ENCODE measurements around the gene TNNT2. TPM values are rescaled to one million over a fixed set of nuclear protein-coding genes. Genes with fewer than 3 reads are reported as not detected.

TNNT2 gene
- total and polyA plus RNA-seq, 7 experiments from 2014 or later = not detected

DNA sequence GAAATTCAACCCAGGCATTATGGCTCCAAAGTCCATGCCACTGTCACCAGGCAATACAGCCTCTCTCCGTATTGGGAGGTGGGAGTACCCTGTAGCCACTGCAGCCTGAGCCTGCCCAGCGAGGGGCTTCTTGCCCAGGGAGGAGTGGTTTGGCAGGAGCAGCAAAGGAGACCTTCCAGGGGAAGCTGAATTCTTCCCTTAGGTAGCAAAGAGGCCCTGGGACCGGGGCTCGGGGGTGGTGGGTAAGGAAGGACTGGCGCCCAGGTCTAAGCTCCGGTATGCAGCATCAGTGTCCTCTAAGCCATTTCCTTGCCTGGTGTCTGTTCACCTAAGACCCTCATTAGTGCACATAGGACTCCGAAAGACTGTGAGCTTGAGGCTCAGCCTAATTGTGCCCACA lies 17.0 kb downstream of the TNNT2 start:
- ATAC-seq = no peak
- Mint-ChIP-seq H3K4me3 (no peak overlapping the region), H3K4me1 (no peaks in the 10 kb centered on the region), H3K36me3 (no peaks in the 10 kb centered on the region), H3K9me3 (no peaks in the 10 kb centered on the region), H3K27me3 (peaks cover 0 to 23% (median 10%) of the 10 kb centered on the region in 5 donors), H3K27ac (no peak overlapping the region)
- intact Hi-C loops (cut with micrococcal nuclease) = loop anchor here (2.0 to 5.0 kb wide), 2 partner anchors 106 to 273 kb away; no protein-coding TSS in a partner anchor
- Histone ChIP-seq H3K4me3 (ENCODE audit: low read length) (no peak overlapping the region), H3K27ac (ENCODE audit: low read depth, low read length) (no peak overlapping the region), H3K4me1 (ENCODE audit: control insufficient read depth in 2 of 2, insufficient read depth in 2 of 2, low read length in 2 of 2) (no peaks in the 10 kb centered on the region), H3K27me3 (ENCODE audit: control insufficient read depth in 2 of 2, insufficient read depth in 2 of 2, low read length in 2 of 2) (no peaks in the 10 kb centered on the region), H3K36me3 (ENCODE audit: control insufficient read depth in 2 of 3, insufficient read depth in 3 of 3, low read length in 3 of 3) (no peaks in the 10 kb centered on the region), H3K9me3 (ENCODE audit: control insufficient read depth in 2 of 3, low read length in 3 of 3) (no peaks in the 10 kb centered on the region)
- no peak for DNase-seq
- ChIA-PET POLR2A (no interaction called here), CTCF (interaction anchor here (1.0 kb wide), 1 partner anchor 106 kb away, joined by 3 read pairs; no protein-coding TSS in a partner anchor)

DNA sequence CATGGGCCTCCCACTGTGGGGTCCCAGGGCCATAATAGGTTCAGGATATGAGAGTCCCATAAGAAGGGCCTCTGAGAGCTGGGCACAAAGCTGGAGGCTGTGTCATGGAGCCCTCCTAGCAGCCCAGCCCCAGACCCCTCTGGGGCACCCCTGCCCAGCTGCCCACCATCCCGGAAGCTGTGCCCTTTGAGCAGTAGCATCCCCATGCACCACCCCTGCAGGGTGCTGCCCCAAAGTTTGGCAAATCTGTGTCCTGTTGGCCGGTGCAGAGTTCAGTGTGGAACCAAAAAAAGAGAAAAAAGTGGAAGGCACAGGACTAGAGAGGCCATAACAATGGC lies 17.6 kb downstream of the TNNT2 start:
- ChIA-PET CTCF (no interaction called here), POLR2A (no interaction called here)
- Histone ChIP-seq H3K4me3 (ENCODE audit: low read length) (no peak overlapping the region), H3K4me1 (ENCODE audit: control insufficient read depth in 2 of 2, insufficient read depth in 2 of 2, low read length in 2 of 2) (no peaks in the 10 kb centered on the region), H3K27me3 (ENCODE audit: control insufficient read depth in 2 of 2, insufficient read depth in 2 of 2, low read length in 2 of 2) (no peaks in the 10 kb centered on the region), H3K9me3 (ENCODE audit: control insufficient read depth in 2 of 3, low read length in 3 of 3) (no peaks in the 10 kb centered on the region), H3K27ac (ENCODE audit: low read depth, low read length) (no peak overlapping the region), H3K36me3 (ENCODE audit: control insufficient read depth in 2 of 3, insufficient read depth in 3 of 3, low read length in 3 of 3) (no peaks in the 10 kb centered on the region)
- no peaks in the 10 kb centered on the region for H3K9me3 Mint-ChIP-seq
- no peaks in the 10 kb centered on the region for H3K36me3 Mint-ChIP-seq
- H3K27ac Mint-ChIP-seq = no peak overlapping the region
- H3K4me3 Mint-ChIP-seq = no peak overlapping the region
- H3K4me1 Mint-ChIP-seq = no peaks in the 10 kb centered on the region
- ATAC-seq (no peak), DNase-seq (no peak)
- intact Hi-C loops (cut with micrococcal nuclease) = loop anchor here (2.0 to 5.0 kb wide), 2 partner anchors 105 to 273 kb away; no protein-coding TSS in a partner anchor
- peaks cover 0 to 23% (median 10%) of the 10 kb centered on the region in 5 donors for H3K27me3 Mint-ChIP-seq

DNA sequence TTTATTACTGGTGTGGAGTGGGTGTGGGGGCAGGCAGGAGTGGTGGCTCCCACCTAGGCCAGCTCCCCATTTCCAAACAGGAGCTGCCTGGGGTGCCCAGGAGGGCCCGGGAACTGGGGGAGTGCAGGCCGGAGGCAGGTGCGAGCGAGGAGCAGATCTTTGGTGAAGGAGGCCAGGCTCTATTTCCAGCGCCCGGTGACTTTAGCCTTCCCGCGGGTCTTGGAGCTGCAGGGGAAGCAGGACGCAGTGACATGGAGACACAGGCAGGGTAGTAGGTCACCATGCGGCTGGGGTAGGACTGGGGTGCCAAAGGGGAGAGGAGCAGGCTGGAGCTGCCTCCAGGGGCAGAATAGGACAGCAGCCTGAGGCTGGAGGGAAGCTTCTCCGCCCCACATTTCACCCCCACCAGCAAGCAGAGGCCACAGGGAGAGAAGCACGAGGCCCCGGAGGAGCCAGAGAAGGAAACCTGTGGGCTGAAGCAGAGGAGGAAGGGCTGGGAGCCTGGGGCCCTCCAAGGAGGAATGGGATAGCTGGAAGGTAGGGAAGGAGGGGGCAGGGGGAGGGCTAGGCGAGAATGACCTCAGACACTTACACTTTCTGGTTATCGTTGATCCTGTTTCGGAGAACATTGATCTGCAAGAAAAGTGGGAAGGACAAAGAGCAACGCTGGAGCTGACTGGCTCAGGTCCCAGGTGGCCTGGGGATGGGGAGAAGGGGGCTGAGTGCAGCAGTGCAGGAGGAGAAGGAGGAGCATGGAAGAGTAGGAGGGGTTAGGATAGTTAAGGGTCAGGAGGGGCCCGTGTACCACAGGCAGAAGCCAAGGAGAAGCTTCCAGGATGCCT lies 18.2 kb downstream of the TNNT2 start:
- no peak overlapping the region for H3K4me3 ChIP-seq (ENCODE audit: low read length)
- ChIA-PET POLR2A (no interaction called here), CTCF (no interaction called here)
- intact Hi-C loops (cut with micrococcal nuclease) = no loop called here
- H3K4me1 Mint-ChIP-seq = no peaks in the 10 kb centered on the region
- H3K27me3 ChIP-seq (ENCODE audit: control insufficient read depth in 2 of 2, insufficient read depth in 2 of 2, low read length in 2 of 2) = no peaks in the 10 kb centered on the region
- H3K9me3 Mint-ChIP-seq = no peaks in the 10 kb centered on the region
- no peak overlapping the region for H3K27ac Mint-ChIP-seq
- no peaks in the 10 kb centered on the region for H3K36me3 Mint-ChIP-seq
- no peaks in the 10 kb centered on the region for H3K36me3 ChIP-seq (ENCODE audit: control insufficient read depth in 2 of 3, insufficient read depth in 3 of 3, low read length in 3 of 3)
- H3K27ac ChIP-seq (ENCODE audit: low read depth, low read length) = no peak overlapping the region
- H3K27me3 Mint-ChIP-seq = peaks cover 0 to 28% (median 14%) of the 10 kb centered on the region in 5 donors
- H3K9me3 ChIP-seq (ENCODE audit: control insufficient read depth in 2 of 3, low read length in 3 of 3) = no peaks in the 10 kb centered on the region
- no peak overlapping the region for H3K4me3 Mint-ChIP-seq
- H3K4me1 ChIP-seq (ENCODE audit: control insufficient read depth in 2 of 2, insufficient read depth in 2 of 2, low read length in 2 of 2) = no peaks in the 10 kb centered on the region
- DNase-seq (no peak), ATAC-seq (no peak)

DNA sequence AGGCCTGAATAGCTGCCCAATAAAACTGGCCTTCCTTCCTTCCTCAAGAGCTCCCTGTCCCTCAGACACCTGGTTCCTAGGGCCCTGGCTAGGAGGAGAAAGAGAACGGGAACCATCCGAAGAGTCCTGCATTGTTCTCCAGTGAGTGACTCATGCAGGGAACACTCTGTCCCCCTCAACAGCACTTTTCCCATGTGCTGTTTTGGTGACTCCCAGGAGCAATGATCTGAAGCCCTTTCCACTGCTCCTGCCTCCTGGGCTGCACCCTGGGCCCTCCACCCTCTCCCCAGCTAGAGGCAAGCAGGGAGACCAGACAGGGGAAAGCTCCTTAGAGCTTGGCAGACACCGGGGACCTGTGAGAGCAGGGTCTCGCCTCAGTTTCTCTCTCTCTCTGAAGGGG lies 18.9 kb downstream of the TNNT2 start:
- Histone ChIP-seq H3K4me1 (ENCODE audit: control insufficient read depth in 2 of 2, insufficient read depth in 2 of 2, low read length in 2 of 2) (no peaks in the 10 kb centered on the region), H3K4me3 (ENCODE audit: low read length) (no peak overlapping the region), H3K36me3 (ENCODE audit: control insufficient read depth in 2 of 3, insufficient read depth in 3 of 3, low read length in 3 of 3) (no peaks in the 10 kb centered on the region), H3K9me3 (ENCODE audit: control insufficient read depth in 2 of 3, low read length in 3 of 3) (no peaks in the 10 kb centered on the region), H3K27me3 (ENCODE audit: control insufficient read depth in 2 of 2, insufficient read depth in 2 of 2, low read length in 2 of 2) (no peaks in the 10 kb centered on the region), H3K27ac (ENCODE audit: low read depth, low read length) (no peak overlapping the region)
- Mint-ChIP-seq H3K4me3 (no peak overlapping the region), H3K36me3 (no peaks in the 10 kb centered on the region), H3K4me1 (no peaks in the 10 kb centered on the region), H3K27ac (no peak overlapping the region), H3K27me3 (peaks cover 0 to 33% (median 14%) of the 10 kb centered on the region in 5 donors), H3K9me3 (no peaks in the 10 kb centered on the region)
- DNase-seq = no peak
- intact Hi-C loops (cut with micrococcal nuclease) = no loop called here
- ChIA-PET POLR2A (no interaction called here), CTCF (no interaction called here)
- no peak for ATAC-seq

DNA sequence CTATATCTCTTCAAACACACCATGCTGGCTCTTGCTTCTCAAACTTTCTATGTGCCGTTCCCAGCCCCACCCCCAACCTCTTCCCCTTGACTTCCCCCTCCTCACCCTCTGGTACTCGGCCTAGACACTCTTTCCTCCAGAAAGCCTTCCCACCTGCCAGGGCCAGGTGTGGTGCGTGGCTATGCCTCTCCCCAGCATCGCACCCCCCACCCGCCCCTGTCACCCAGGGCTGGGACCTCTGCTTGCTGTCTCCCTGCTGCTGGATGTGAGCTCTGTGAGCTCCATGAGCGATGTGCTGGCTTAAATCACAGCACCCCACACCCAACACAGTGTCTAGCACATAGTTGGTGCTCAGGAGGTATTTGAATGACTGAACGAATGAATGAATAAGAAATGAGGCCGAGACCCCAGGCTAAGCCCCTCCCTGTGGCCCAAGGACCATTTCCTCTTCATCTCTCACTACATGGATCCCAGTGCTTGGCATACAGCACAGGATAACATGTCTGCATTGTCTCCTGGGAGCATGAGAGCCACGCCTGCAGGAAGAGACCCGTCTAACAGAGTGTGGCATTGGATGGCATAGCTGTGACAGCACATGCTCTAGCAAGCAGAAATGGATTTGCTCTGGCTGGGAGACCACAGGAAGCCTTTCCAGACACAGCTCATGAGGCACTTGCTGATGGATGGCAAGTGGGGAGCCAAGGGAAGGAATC lies 19.7 kb downstream of the TNNT2 start:
- intact Hi-C loops (cut with micrococcal nuclease) = no loop called here
- Histone ChIP-seq H3K36me3 (ENCODE audit: control insufficient read depth in 2 of 3, insufficient read depth in 3 of 3, low read length in 3 of 3) (no peaks in the 10 kb centered on the region), H3K9me3 (ENCODE audit: control insufficient read depth in 2 of 3, low read length in 3 of 3) (no peaks in the 10 kb centered on the region), H3K27ac (ENCODE audit: low read depth, low read length) (no peak overlapping the region), H3K27me3 (ENCODE audit: control insufficient read depth in 2 of 2, insufficient read depth in 2 of 2, low read length in 2 of 2) (no peaks in the 10 kb centered on the region), H3K4me1 (ENCODE audit: control insufficient read depth in 2 of 2, insufficient read depth in 2 of 2, low read length in 2 of 2) (no peaks in the 10 kb centered on the region), H3K4me3 (ENCODE audit: low read length) (no peak overlapping the region)
- Mint-ChIP-seq H3K36me3 (no peaks in the 10 kb centered on the region), H3K27ac (no peak overlapping the region), H3K9me3 (no peaks in the 10 kb centered on the region), H3K4me3 (no peak overlapping the region), H3K27me3 (peaks cover 0 to 31% (median 9%) of the 10 kb centered on the region in 5 donors), H3K4me1 (no peaks in the 10 kb centered on the region)
- DNase-seq (no peak), ATAC-seq (no peak)
- ChIA-PET POLR2A (no interaction called here), CTCF (interaction anchor here (0.5 kb wide), 1 partner anchor 1079 kb away, joined by 4 read pairs; no protein-coding TSS in a partner anchor)

DNA sequence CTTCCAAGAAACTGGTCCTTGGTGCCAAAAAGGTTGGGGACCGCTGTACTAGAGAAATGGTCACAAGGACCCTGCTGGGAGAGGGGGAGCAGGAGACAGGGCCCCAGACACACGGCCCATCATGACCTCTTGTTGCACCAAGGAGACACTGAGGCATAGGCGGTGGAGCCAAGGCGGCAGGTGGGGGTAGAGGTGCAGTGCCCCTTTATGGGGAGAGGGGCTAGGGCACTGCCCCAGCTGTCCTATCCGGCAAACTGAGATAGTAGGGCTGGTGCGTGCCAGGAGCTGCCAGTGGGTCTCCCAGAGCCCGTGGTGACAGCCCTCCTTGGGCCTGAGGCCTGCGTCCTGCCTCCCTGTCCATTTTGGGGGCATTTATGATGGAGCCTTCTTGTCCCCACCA lies 20.3 kb downstream of the TNNT2 start:
- CTCF ChIA-PET = no interaction called here
- no peak for ATAC-seq

More for the DNA sequence above, 20.3 kb downstream of the TNNT2 start:
- Mint-ChIP-seq H3K27ac (no peak overlapping the region), H3K4me1 (no peaks in the 10 kb centered on the region), H3K27me3 (peaks cover 0 to 27% (median 9%) of the 10 kb centered on the region in 5 donors), H3K9me3 (no peaks in the 10 kb centered on the region), H3K4me3 (no peak overlapping the region), H3K36me3 (no peaks in the 10 kb centered on the region)
- no peak overlapping the region for H3K27ac ChIP-seq (ENCODE audit: low read depth, low read length)
- no peak overlapping the region for H3K4me3 ChIP-seq (ENCODE audit: low read length)
- POLR2A ChIA-PET = no interaction called here
- no peaks in the 10 kb centered on the region for H3K9me3 ChIP-seq (ENCODE audit: control insufficient read depth in 2 of 3, low read length in 3 of 3)
- DNase-seq = no peak
- intact Hi-C loops (cut with micrococcal nuclease) = no loop called here
- H3K4me1 ChIP-seq (ENCODE audit: control insufficient read depth in 2 of 2, insufficient read depth in 2 of 2, low read length in 2 of 2) = no peaks in the 10 kb centered on the region
- no peaks in the 10 kb centered on the region for H3K27me3 ChIP-seq (ENCODE audit: control insufficient read depth in 2 of 2, insufficient read depth in 2 of 2, low read length in 2 of 2)
- no peaks in the 10 kb centered on the region for H3K36me3 ChIP-seq (ENCODE audit: control insufficient read depth in 2 of 3, insufficient read depth in 3 of 3, low read length in 3 of 3)

Measured in naive thymus-derived CD4-positive, alpha-beta T cell (primary cell).